Sigmoid colon (tissue), 7 donors: Measurements from ENCODE around the gene CRYBB1. TPM values are rescaled to one million over a fixed set of nuclear protein-coding genes. Genes with fewer than 3 reads are reported as not detected.

Experiments
- DNase-seq: peaks from one replicate; pipeline ENCODE4 v3.0.0-alpha.2; 2019
- H3K27ac ChIP-seq, 4 donors: fragments of 200-600 bp; sonication (generic); one replicate each; pipeline ENCODE4 v1.5.1; 2016 to 2019; ENCODE audit warnings: mild to moderate bottlenecking in 1 of 4
- H3K27me3 ChIP-seq, 3 donors: fragments of 200-600 bp; sonication (generic); one replicate each; pipeline ENCODE4 v1.5.1; 2019; ENCODE audit warnings: mild to moderate bottlenecking in 1 of 3
- H3K36me3 ChIP-seq, 4 donors: fragments of 200-600 bp; sonication (generic); one replicate each; pipeline ENCODE4 v1.5.1; 2016 to 2019
- H3K4me1 ChIP-seq, 4 donors: fragments of 200-600 bp; sonication (generic); one replicate each; pipeline ENCODE4 v1.5.1; 2017 to 2019
- H3K4me3 ChIP-seq, 4 donors: fragments of 200-600 bp; sonication (generic); one replicate each; pipeline ENCODE4 v1.5.1; 2017 to 2019; ENCODE audit warnings: mild to moderate bottlenecking in 2 of 4, moderate library complexity in 1 of 4
- H3K9me3 ChIP-seq, 4 donors: fragments of 200-600 bp in 3 of 4; sonication (generic) in 3 of 4; one replicate each; pipeline versions ENCODE4 v1.5.1 to v1.6.1; 2013 to 2019
- CTCF ChIP-seq, 4 experiments: fragments of 450-650 bp in 3 of 4; fragments of 200-600 bp in 1 of 4; IDR thresholded peaks; one replicate each; pipeline ENCODE4 v1.5.1; 2016 to 2019; ENCODE audit warnings: antibody characterized with exemption in 4 of 4, mild to moderate bottlenecking in 3 of 4, moderate library complexity in 2 of 4
- EP300 ChIP-seq, 4 donors: sonication (generic); formaldehyde crosslinking; IDR thresholded peaks; one replicate each; pipeline ENCODE4 v1.6.1; 2017; ENCODE audit warnings: antibody characterized with exemption in 4 of 4
- POLR2A ChIP-seq, 2 donors: fragments of 450-650 bp; IDR thresholded peaks; one replicate each; pipeline ENCODE4 v1.6.1; 2016; ENCODE audit warnings: antibody characterized with exemption in 2 of 2, mild to moderate bottlenecking in 2 of 2, moderate library complexity in 2 of 2
- POLR2AphosphoS5 ChIP-seq, 4 donors: sonication (generic); formaldehyde crosslinking; IDR thresholded peaks; one replicate each; pipeline ENCODE4 v1.6.1; 2017; ENCODE audit warnings: antibody characterized with exemption in 4 of 4
- WGBS, 2 donors: extraction: QIAGEN DNeasy Blood & Tissue Kit; methylation state at CpG; one replicate each; pipeline ENCODE4 v1.1.7; 2013; 5-methylcytosine and 5-hydroxymethylcytosine counted together
- intact Hi-C: fragments of 100-400 bp; cut with DNase I; formaldehyde crosslinking; loops from one replicate; pipeline ENCODE4 v1.15.1; 2023
- polyA plus RNA-seq, 3 donors: library from polyadenylated mRNA; stranded (reverse); fragments of 200-250 nt; gene quantifications; one replicate each; pipeline ENCODE4 v1.2.3, GENCODE V29; 2013
- total RNA-seq, 4 donors: library from RNA; depleted of rRNA; stranded (reverse); fragments of >200 nt; gene quantifications; one replicate each; pipeline ENCODE4 v1.1.0, GENCODE V29; 2016
- donor health status: healthy with polysubstance abuse.
- donor health status: Bipolar disorder and iron deficiency.
- donor health status: healthy.

CRYBB1 gene
- total and polyA plus RNA-seq, 7 donors: 0.47 to 3.0 (median 1.3) TPM; not detected in 3

- no peak overlapping the region for H3K27ac ChIP-seq
- H3K36me3 ChIP-seq: no peaks in the 10 kb centered on the region
- peaks cover 0 to 24% (median 8%) of the 10 kb centered on the region in 3 donors for H3K27me3 ChIP-seq
- no peak overlapping the region for H3K4me3 ChIP-seq
- H3K4me1 ChIP-seq: no peaks in the 10 kb centered on the region
- intact Hi-C loops: no loop called here
- WGBS, 2 donors: 35 to 69% methylated on average over 1 of the region's 1 CpG
- DNase-seq: no peak
- TF ChIP-seq CTCF (IDR thresholded peaks at IDR 0.05) (no peak), POLR2AphosphoS5 (IDR thresholded peaks at IDR 0.05) (no peak), POLR2A (IDR thresholded peaks at IDR 0.05) (no peak)
- no peaks in the 10 kb centered on the region for H3K9me3 ChIP-seq
Measured at GRCh38 chr22:26636296-26636695, 18.5 kb upstream of the CRYBB1 start.

GRCh38 chr22:26635117-26635516, 17.3 kb upstream of the CRYBB1 start:
- TF ChIP-seq CTCF (IDR thresholded peaks at IDR 0.05) (no peak), EP300 (IDR thresholded peaks at IDR 0.05) (no peak), POLR2A (IDR thresholded peaks at IDR 0.05) (no peak), POLR2AphosphoS5 (IDR thresholded peaks at IDR 0.05) (no peak)
- Histone ChIP-seq H3K4me3 (no peak overlapping the region), H3K9me3 (no peaks in the 10 kb centered on the region), H3K27me3 (peaks cover 0 to 14% (median 2%) of the 10 kb centered on the region in 3 donors), H3K36me3 (no peaks in the 10 kb centered on the region), H3K27ac (no peak overlapping the region), H3K4me1 (no peaks in the 10 kb centered on the region)
- WGBS, 2 donors: 89 to 93% methylated on average over 2 of the region's 2 CpGs
- DNase-seq: no peak
- intact Hi-C loops: no loop called here

GRCh38 chr22:26634189-26634588, 16.4 kb upstream of the CRYBB1 start:
- no peak overlapping the region for H3K4me3 ChIP-seq
- 95 to 96% methylated on average over 3 of the region's 3 CpGs for WGBS, 2 donors
- H3K27ac ChIP-seq: no peak overlapping the region
- intact Hi-C loops: no loop called here
- no peak for TF ChIP-seq POLR2AphosphoS5 (IDR thresholded peaks at IDR 0.05)
- TF ChIP-seq POLR2A (IDR thresholded peaks at IDR 0.05): no peak
- TF ChIP-seq CTCF (IDR thresholded peaks at IDR 0.05): no peak
- TF ChIP-seq EP300 (IDR thresholded peaks at IDR 0.05): no peak
- DNase-seq: no peak
- H3K27me3 ChIP-seq: peaks cover 0 to 10% (median 0%) of the 10 kb centered on the region in 3 donors
- H3K4me1 ChIP-seq: no peaks in the 10 kb centered on the region
- H3K36me3 ChIP-seq: no peaks in the 10 kb centered on the region
- H3K9me3 ChIP-seq: no peaks in the 10 kb centered on the region

- WGBS, 2 donors: 73 to 77% methylated on average over 8 of the region's 8 CpGs
- Histone ChIP-seq H3K27ac (peak overlapping the region in 1 of 4 donors; percentile 32), H3K9me3 (no peaks in the 10 kb centered on the region), H3K4me3 (no peak overlapping the region), H3K4me1 (no peaks in the 10 kb centered on the region), H3K36me3 (no peaks in the 10 kb centered on the region), H3K27me3 (peaks cover 0 to 5% (median 0%) of the 10 kb centered on the region in 3 donors)
- intact Hi-C loops: no loop called here
- no peak for DNase-seq
- no peak for TF ChIP-seq POLR2A (IDR thresholded peaks at IDR 0.05)
- no peak for TF ChIP-seq EP300 (IDR thresholded peaks at IDR 0.05)
- TF ChIP-seq CTCF (IDR thresholded peaks at IDR 0.05): no peak
- peak in 1 of 4 donors; percentile 15 for TF ChIP-seq POLR2AphosphoS5 (IDR thresholded peaks at IDR 0.05)
Measured at GRCh38 chr22:26632422-26633155, 14.8 kb upstream of the CRYBB1 start.
